ENCODE measurements around the gene HENMT1.
"Not testable (repeated sequence)": the region's sequence is repeated elsewhere in the genome, so short reads cannot be mapped to it uniquely, and the experiment has no call there.

The HENMT1 gene

DNA sequence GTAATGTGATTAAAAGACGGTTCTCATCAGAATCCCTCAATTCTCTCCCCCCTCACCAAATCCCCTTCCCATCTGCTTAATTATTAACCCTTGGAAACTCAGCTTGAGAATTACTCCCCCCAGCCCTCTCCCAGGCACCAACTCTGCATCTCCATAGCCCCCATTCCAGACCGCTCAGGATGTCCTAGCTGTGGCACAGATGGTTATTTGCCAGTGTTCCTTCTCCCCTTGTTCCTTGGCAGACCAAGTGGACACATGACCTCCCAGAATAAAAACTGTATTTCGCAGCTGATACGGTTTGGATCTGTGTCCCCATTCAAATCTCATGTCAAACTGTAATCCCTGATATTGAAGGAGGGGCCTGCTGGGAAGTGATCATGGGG, 14.6 kb downstream of the HENMT1 start:
- Histone ChIP-seq H3K27ac (replicated peaks) (peak overlapping the region; percentile 88), H3K27me3 (ENCODE audit: insufficient read depth, poor library complexity, severe bottlenecking) (no peaks in the 10 kb centered on the region), H3K4me3 (replicated peaks; ENCODE audit: insufficient read depth, low read length) (no peak overlapping the region)
- DNase-seq (ENCODE audit: low read depth in 1 of 2, low spot score in 1 of 2): no peak
- no peak for TF ChIP-seq POLR2AphosphoS5 (IDR thresholded peaks at IDR 0.05; ENCODE audit: low read depth)
- TF ChIP-seq, protein P1, sequence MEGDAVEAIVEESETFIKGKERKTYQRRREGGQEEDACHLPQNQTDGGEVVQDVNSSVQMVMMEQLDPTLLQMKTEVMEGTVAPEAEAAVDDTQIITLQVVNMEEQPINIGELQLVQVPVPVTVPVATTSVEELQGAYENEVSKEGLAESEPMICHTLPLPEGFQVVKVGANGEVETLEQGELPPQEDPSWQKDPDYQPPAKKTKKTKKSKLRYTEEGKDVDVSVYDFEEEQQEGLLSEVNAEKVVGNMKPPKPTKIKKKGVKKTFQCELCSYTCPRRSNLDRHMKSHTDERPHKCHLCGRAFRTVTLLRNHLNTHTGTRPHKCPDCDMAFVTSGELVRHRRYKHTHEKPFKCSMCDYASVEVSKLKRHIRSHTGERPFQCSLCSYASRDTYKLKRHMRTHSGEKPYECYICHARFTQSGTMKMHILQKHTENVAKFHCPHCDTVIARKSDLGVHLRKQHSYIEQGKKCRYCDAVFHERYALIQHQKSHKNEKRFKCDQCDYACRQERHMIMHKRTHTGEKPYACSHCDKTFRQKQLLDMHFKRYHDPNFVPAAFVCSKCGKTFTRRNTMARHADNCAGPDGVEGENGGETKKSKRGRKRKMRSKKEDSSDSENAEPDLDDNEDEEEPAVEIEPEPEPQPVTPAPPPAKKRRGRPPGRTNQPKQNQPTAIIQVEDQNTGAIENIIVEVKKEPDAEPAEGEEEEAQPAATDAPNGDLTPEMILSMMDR (IDR thresholded peaks at IDR 0.05; ENCODE audit: insufficient read depth, low read length): no peak

DNA sequence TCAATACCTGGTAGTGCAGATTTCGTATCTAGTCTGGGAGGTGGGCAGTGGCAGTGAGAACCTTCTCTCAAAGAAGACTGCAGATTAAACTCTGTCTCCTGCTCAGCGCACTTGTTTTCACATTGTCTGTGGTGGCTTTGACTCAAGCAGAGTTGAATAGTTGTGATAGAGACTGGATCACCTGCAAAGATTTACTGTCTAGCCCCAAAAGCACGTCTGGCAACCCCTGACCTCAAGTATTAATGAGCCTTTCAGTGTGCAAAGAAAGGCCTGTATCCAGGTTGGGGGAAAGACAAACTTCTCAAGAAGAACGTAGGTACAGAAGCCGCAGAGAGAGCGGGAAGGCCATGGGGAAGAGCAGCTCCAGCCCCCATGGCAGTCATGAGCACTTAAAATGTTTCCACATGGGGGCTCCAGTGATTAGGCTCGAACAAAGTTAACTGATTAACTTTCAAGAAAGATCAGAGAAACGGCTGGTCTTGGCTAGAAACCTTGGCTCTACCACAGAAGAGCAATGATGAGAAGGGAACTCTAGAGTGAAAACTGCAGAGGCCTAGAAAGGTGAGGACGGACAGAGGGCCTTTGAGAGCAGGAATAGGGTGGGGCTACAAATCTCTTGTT, 15.2 kb downstream of the HENMT1 start:
- H3K4me3 ChIP-seq (replicated peaks; ENCODE audit: insufficient read depth, low read length): no peak overlapping the region
- H3K27ac ChIP-seq (replicated peaks): peak overlapping the region; percentile 88

DNA sequence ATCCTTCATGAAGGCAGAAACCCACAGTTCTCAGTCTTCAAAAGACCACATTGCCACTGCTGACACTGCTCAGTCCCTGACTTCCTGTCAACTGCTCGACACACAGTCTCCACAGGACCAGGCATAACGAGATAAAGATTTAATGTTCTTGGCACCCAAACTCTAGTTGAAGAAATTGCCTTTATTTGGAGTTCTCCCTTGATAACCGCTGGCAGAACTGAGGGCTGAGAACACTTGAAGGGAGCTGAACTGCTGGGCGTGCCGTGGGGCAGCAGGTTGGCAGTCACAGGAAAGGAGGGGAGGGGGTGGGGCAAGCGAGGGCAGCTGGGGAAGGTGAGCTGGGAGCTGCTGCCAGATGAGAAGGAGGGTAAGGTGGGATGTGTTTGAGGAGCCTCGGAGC, 15.9 kb downstream of the HENMT1 start:
- Histone ChIP-seq H3K4me3 (replicated peaks; ENCODE audit: insufficient read depth, low read length) (no peak overlapping the region), H3K27ac (replicated peaks) (no peak overlapping the region), H3K27me3 (ENCODE audit: insufficient read depth, poor library complexity, severe bottlenecking) (no peaks in the 10 kb centered on the region)
- DNase-seq (ENCODE audit: low read depth in 1 of 2, low spot score in 1 of 2): no peak
- TF ChIP-seq SPI1 (IDR thresholded peaks at IDR 0.05; ENCODE audit: borderline replicate concordance, low read depth): no peak
- TF ChIP-seq GABPA (IDR thresholded peaks at IDR 0.05; ENCODE audit: low read depth): no peak
- TF ChIP-seq POLR2AphosphoS5 (IDR thresholded peaks at IDR 0.05; ENCODE audit: low read depth): no peak

More for the DNA sequence above, 15.2 kb downstream of the HENMT1 start:
- H3K27me3 ChIP-seq (ENCODE audit: insufficient read depth, poor library complexity, severe bottlenecking): no peaks in the 10 kb centered on the region
- TF ChIP-seq, protein P1 (IDR thresholded peaks at IDR 0.05; ENCODE audit: insufficient read depth, low read length): no peak
- DNase-seq (ENCODE audit: low read depth in 1 of 2, low spot score in 1 of 2): no peak

DNA sequence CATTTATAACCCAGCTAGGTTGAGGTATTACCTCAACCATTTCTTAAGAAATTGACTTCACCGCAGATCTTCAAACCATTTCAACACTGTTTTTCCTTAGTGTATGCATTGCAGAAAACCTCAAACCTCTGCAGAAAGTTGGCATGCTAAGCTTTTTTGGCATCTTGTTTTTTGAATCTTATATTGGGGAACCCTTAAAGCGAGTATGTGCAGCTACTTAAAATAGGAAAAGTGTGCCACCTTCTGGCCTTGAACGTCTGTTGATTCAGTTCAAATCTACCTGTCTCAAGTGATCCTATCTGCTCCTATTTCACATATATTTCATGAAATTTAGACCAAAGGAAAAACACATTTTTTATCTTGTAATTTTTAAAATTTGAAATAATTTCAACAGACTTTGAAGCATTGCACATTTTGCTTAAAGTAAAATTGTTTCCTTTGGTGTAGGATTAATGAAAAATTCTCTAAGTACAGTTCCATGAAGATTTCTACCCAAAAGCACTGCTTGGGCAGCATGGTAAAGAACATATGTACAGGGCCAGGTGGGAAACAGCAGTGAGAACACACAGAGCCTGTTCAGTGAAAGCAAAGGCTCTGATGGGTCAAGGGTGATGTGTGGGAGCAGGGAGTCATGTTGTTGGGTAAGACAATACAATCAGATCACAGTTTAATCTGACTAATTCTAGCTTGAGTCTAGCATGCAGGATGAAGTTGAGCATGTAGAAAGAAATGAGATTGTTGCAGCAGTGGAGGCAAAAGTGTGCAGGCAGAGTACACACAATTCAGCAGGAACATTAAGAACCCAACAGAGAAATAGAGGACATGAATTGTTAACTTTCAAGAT, 17.2 kb downstream of the HENMT1 start:
- Histone ChIP-seq H3K27ac (replicated peaks) (no peak overlapping the region), H3K27me3 (ENCODE audit: insufficient read depth, poor library complexity, severe bottlenecking) (no peaks in the 10 kb centered on the region), H3K4me3 (replicated peaks; ENCODE audit: insufficient read depth, low read length) (no peak overlapping the region)
- peak; percentile 59 to 77 for DNase-seq (ENCODE audit: low read depth in 1 of 2, low spot score in 1 of 2)
- TF ChIP-seq, protein P1 (IDR thresholded peaks at IDR 0.05; ENCODE audit: insufficient read depth, low read length): peak; percentile 17
- TF ChIP-seq GABPA (IDR thresholded peaks at IDR 0.05; ENCODE audit: low read depth): no peak

DNA sequence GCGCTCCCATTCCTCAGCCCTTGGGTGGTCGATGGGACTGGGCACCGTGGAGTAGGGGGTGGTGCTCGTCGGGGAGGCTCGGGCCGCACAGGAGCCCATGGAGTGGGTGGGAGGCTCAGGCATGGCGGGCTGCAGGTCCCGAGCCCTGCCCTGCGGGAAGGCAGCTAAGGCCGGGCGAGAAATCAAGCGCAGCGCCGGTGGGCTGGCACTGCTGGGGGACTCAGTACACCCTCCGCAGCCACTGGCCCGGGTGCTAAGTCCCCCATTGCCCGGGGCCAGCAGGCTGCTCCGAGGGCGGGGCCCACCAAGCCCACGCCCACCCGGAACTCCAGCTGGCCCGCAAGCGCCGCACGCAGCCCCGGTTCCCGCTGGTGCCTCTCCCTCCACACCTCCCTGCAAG, 20.0 kb downstream of the HENMT1 start:
- not testable (repeated sequence) for H3K4me3 ChIP-seq (replicated peaks; ENCODE audit: insufficient read depth, low read length); DNase-seq (ENCODE audit: low read depth in 1 of 2, low spot score in 1 of 2); H3K27ac ChIP-seq (replicated peaks); H3K27me3 ChIP-seq (ENCODE audit: insufficient read depth, poor library complexity, severe bottlenecking)

DNA sequence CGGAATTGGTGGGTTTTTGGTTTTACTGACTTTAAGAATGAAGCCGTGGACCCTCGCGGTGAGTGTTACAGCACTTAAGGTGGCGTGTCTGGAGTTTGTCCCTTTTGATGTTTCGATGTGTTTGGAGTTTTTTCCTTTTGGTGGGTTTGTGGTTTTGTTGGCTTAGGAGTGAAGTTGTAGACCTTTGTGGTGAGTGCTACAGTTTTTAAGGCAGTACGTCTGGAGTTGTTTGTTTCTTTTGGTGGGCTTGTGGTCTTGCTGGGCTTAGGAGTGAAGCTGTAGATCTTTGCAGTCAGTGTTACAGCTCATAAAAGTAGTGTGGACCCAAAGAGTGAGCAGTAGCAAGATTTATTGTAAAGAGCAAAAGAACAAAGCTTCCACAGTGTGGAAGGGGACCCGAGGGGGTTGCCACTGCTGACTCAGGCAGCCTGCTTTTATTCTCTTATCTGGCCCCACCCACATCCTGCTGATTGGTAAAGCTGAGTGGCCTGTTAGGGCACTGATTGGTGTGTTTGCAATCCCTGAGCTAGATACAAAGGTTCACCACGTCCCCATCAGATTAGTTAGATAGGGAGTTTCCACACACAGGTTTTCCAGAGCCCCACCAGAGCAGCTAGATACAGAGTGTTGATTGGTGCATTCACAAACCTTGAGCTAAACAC, 20.9 kb downstream of the HENMT1 start:
- no peak overlapping the region for H3K4me3 ChIP-seq (replicated peaks; ENCODE audit: insufficient read depth, low read length)
- DNase-seq (ENCODE audit: low read depth in 1 of 2, low spot score in 1 of 2): no peak
- H3K27me3 ChIP-seq (ENCODE audit: insufficient read depth, poor library complexity, severe bottlenecking): no peaks in the 10 kb centered on the region
- no peak overlapping the region for H3K27ac ChIP-seq (replicated peaks)
- TF ChIP-seq SPI1 (IDR thresholded peaks at IDR 0.05; ENCODE audit: borderline replicate concordance, low read depth) (no peak), GABPA (IDR thresholded peaks at IDR 0.05; ENCODE audit: low read depth) (no peak), POLR2AphosphoS5 (IDR thresholded peaks at IDR 0.05; ENCODE audit: low read depth) (no peak)
- TF ChIP-seq, protein P2, sequence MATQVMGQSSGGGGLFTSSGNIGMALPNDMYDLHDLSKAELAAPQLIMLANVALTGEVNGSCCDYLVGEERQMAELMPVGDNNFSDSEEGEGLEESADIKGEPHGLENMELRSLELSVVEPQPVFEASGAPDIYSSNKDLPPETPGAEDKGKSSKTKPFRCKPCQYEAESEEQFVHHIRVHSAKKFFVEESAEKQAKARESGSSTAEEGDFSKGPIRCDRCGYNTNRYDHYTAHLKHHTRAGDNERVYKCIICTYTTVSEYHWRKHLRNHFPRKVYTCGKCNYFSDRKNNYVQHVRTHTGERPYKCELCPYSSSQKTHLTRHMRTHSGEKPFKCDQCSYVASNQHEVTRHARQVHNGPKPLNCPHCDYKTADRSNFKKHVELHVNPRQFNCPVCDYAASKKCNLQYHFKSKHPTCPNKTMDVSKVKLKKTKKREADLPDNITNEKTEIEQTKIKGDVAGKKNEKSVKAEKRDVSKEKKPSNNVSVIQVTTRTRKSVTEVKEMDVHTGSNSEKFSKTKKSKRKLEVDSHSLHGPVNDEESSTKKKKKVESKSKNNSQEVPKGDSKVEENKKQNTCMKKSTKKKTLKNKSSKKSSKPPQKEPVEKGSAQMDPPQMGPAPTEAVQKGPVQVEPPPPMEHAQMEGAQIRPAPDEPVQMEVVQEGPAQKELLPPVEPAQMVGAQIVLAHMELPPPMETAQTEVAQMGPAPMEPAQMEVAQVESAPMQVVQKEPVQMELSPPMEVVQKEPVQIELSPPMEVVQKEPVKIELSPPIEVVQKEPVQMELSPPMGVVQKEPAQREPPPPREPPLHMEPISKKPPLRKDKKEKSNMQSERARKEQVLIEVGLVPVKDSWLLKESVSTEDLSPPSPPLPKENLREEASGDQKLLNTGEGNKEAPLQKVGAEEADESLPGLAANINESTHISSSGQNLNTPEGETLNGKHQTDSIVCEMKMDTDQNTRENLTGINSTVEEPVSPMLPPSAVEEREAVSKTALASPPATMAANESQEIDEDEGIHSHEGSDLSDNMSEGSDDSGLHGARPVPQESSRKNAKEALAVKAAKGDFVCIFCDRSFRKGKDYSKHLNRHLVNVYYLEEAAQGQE (IDR thresholded peaks at IDR 0.05; ENCODE audit: insufficient replicate concordance, low read depth): no peak
- TF ChIP-seq, protein P1 (IDR thresholded peaks at IDR 0.05; ENCODE audit: insufficient read depth, low read length): no peak
